Middle frontal gyrus (tissue), 1 donor: ENCODE data around the gene NAA40.

Experiments used
- DNase-seq: peaks from one replicate; pipeline ENCODE4 v3.0.0-alpha.2; 2015; ENCODE audit warnings: low spot score; ENCODE audit errors: extremely low spot score

The NAA40 gene

DNA sequence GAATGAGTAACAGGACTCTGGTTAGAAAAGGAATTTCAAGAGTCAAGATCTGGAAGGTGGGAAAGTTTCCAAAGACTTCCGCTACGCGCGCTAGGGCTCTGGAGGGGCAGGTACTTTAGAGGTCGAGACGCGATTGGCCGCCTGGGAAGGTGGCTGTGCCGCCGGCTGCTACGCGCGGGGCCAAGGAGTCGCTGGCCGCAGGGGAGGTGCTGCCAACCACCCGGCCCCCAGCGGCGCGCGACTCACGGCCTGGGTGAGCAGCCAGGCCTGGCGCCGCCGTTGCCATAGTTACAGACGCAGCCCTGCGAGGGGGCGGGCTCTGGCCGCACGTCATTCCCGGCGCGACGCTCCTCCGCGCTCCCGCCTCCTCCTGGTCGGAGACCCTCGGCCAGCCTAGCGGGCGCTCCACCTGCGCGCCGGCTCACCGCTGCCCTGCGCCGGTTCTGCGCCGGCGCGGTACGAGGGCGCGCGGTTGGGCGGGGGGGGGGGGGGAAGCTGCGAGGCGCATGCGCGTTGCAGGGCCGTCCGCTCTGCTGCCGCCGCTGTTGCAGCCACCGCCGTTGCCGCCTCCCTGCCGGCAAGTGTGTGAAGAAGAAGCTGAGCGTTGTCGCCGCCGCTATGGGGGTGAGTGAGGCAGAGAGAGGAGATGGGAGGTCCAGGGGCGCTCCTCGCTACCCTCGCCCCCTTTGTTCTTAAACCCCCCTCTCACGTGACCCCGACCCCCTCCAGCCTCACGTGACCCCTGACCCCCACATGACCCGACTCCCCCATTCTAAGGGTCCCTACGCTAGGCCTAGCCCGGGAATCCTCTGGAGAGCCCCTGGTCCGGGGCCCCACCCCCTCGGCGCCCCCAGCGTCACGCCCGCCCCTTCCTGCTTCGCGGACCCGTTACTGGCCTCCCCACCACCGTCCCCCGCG, at the start of gene NAA40:
Gene NAA40 (plus strand): TSS at position 524 of the 918 bp plus-strand sequence. CDS start 95 bp downstream, at position 619.
- peak; percentile 78 for DNase-seq

DNA sequence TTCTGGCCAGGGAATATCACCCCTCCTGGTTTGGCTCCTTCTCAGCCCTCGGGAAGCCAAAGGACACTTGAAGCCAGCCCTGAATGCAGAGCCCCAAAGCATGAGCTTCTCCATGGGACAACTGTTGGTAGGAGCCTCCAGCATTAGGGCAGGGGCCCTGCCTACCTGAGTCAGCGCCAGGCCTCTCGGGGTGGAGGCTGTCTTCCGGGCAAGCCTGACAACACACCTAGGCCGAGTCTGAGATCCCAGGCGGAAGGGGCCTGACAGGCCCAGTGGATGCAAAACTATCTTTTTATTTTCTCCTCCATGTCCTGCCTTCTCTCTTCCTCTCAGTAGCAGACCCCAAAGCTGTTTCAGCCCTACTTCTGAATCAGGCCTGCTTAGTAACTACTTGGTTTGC, 49.5 kb upstream of the NAA40 start:
- no peak for DNase-seq

DNA sequence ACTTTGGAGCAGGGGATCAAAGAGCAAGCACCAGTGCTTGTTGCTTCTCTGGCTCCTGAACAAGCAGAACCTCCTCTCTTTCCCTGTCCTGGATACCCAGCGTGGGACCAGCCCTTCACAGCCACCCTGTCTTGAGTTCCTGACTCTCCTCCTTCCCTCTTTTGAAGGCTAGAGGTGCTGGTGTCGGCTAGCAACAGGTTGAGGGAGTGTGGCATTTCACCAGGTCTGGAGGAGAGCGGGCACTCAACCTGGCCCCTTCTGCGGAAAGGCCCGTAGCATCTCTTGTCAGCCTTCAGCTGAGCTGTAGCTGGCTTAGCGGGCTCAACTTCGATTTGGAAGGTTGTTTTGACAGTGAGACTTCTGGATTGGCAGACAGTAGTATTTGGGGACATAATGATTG, 48.4 kb upstream of the NAA40 start:
- no peak for DNase-seq

DNA sequence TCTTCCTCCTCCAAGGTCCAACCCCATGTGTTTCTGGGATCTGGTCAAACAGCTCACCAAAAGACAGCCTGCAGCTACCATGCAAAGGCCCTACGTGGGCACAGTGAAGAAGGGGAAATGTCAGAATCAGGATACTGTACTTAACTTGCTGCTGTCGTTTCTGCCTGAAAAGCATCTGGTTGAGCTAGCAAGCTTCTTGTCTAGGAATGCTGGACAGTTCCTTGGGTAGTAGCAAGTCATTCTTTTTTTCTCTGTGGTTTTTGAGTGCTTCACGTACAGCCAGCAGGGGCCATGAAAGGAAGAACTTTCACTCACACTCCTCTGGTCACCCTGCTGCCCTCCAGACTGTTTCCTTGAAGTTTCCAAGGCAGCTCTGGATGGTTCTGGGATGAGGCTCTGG, 46.6 kb upstream of the NAA40 start:
- DNase-seq = no peak

DNA sequence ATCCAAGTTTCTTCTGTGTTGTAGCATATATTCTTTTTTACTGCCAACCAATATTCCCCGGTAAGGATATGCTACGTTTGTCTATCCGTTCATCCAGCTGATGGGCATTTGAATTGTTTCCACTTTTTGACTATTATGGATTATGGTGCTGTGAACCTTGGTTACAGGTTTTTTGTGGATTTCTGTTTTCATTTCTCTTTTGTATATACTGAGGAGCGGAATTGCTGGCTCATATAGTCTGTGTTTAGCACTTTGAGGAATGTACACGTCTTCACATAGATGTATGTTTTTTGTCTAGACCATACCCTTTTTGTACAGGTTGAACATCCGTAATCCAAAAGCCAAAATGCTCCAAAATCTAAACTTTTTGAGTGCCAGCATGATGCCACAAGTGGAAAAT, 45.4 kb upstream of the NAA40 start:
- DNase-seq = no peak

DNA sequence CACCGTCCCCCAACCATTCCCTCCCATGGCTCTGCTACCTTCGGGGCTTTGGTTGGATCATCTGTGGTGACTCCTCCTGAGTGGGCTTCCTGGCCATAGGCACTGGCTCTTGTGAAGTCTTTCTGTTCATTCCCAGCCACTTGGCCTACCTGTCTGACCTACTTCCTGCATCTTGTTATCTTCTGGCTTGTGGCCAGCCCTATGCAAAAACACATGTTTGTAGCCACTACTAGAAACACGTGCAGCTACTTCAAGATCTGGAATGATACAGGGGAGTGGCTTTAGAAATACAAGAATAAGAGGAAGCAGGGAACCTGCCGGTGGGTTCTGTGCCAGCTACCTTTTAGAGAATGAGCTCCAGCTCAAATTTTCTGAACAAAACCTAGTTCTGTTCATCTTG, 42.7 kb upstream of the NAA40 start:
- no peak for DNase-seq

DNA sequence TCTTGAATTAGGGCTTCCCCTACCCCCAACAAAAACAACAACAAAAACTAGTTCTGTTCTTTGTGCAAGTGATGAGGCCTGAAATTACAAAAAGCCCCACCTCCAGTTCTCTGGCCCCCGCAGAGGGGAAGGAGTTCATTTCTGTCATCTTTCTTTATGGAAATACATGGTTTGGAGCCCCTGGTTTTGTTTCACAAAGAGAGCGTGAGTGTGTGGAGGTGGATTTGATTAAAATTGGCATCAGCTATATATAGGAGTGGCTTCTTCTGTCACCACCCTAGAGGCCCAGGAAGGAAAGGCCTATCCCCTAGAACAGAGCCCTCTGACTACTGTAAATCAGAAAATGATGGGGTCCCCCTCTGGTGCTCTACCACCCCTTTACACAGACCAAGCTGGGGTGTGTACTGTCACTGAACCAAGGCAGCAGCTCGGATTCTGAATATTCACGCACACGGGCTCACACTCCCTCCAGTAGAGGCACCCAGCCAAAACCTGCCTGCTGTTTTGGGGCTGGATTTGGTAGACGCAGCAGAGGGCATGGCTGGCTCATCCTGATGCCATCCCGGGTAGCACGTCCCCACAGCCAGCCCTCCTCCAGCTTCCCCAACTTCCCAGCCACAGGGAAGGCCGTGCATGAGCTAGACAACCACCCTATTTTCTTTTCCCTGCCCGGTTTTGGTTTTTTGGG, 41.2 kb upstream of the NAA40 start:
- no peak for DNase-seq

DNA sequence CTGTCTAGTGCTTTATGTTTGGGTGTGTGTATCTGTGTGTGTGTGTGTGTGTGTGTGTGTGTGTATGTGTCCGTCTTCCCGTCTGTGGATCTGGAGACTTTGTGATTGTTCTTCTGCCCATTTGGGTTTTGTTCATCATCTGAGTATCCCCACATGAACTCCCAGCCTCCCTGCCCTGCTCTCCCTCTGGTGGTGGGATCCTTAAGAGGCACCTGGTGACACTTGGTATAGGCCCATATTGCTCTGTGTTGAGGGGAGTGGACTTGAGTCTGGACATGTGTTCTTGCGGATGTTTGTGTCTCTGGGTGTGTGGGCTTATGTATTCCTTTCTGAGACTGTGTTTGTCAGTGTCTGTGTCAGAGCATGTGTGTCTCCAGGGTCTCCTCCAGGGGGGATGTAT, 37.1 kb upstream of the NAA40 start:
- DNase-seq = no peak

DNA sequence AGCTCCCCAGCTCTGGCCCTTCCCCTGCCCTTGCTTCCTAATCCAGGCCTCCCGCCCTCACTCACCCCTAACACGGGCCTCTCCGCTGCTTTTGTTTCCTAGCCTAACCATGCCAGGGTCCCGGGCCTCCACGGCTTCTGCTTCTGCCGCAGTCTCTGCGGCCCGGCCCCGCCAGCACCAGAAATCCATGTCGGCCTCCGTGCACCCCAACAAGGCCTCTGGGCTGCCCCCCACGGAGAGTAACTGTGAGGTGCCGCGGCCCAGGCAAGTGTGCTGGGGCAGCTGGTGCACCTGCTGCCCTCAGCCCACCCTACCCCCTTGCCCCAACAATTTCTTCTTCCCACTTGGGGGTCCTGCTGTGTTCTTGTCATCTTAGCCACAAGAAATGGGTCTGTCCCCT, 34.9 kb upstream of the NAA40 start:
- DNase-seq = no peak

DNA sequence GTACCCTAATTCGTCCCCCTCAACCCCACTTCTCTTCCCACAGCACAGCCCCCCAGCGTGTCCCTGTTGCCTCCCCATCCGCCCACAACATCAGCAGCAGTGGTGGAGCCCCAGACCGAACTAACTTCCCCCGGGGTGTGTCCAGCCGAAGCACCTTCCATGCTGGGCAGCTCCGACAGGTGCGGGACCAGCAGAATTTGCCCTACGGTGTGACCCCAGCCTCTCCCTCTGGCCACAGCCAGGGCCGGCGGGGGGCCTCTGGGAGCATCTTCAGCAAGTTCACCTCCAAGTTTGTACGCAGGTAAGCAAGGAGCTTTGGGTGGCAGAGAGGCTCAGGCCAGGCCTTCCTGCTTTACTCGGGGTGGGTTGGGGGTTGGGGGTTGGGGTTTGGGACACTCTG, 34.1 kb upstream of the NAA40 start:
- DNase-seq = no peak

DNA sequence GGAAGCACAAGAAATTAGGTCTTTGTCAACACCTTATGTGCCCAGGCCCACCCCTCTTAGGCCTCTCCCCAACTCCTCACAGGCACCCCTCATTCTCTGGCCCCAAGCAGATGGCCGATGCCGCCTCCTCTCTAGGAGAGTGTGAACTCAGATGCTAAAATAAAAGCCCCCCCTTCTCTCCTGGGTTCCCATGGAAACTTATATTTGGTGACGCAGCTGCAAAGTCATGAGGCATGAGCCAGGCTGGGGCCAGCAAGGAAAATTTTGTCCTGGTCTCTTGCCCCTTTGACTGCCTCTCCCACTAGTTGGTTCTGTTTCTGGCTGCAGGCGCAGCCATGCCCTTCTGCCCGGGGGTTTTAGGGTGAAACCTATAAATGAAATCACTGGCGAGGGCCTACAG, 33.6 kb upstream of the NAA40 start:
- DNase-seq = no peak

DNA sequence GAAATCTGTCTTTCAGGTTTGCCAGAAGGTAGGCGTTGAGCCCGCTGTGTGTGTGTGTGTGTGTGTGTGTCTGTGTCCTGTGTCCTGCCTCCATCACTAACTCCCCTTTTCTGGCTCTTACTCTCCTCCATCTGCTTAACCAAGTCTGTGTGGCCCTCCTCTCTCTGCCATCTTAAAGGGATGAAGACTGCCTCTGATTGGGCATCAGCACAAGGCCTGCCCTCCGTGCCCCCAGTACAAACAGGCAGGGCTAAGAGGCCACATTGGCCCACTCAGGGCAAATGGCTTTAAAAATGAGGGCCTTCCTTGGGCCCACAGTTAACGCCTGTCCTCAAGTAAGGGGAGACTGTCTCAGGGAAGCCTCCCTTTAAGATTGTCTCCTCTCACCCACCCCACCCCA, 32.7 kb upstream of the NAA40 start:
- no peak for DNase-seq

DNA sequence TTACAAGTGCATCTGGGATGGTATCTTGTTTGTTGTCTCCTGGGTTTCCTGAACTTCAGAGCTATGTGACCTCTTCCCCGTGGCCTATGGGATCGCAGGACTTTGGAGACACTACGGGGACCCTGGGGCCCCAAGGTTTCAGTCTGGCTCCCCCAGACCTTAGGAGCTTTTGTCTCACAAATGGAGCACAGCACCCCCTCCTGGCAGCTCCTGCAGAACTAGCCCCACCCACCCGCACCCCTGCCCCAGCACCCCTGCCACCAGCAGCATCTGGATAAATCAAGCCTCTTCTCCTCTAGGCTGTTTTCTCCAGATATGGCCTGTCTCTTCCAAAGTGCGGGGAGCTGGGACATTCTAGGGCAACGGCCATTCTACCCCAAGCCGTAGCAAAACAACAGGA, 32.2 kb upstream of the NAA40 start:
- DNase-seq = no peak

DNA sequence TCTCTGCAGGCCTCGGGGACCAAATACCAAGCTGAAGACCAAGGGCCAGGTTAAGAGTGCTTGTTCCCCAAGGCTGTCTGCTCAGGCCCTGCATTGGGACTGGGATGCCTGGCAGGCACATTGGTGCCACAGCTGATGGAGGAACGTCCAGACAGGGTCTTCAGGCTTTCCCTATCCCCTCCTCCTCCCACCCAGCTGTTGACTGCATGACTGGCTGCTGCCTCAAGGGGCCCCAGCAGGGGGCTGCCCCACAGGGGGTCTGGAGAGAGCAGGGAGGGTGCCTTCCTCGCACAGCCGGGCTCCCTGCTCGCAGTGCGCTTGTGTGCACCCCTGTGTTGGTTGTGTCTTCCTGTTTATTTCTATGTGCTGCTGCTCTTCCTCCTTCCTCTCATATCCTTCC, 31.7 kb upstream of the NAA40 start:
- DNase-seq = no peak

DNA sequence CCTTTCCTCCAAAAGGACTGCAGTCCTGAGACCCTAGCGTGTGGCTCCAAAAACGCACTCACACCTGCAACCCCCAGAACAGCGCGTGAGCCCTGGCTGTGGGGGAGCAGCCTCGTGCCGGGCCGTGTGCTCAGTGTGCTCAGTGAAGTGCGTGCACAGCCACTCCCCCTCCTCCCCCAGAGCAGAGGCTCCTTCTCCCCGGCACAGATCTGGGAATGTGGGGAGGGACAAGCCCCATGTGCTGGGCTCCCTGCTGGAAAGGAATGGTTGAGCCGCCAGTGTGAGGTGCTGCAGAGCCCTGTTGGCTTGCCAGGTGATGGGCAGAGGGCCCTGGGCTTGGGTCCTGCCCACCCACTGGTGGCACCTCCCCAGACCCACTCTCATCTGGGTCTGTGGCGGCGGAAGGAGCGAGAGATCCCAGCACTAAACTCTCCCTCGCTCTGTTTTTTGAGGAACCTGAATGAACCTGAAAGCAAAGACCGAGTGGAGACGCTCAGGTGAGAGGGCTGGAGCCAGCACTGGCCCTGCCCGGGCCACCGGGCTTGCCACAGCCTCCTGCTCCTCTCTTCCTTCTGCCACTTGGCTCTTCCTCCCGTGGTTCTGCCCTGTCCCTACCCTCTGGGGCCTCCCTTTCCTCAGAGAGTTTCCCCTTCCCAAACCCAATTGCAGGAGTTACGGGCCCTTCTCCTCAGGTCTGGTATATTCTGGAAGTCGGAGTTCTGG, 30.8 kb upstream of the NAA40 start:
- no peak for DNase-seq

DNA sequence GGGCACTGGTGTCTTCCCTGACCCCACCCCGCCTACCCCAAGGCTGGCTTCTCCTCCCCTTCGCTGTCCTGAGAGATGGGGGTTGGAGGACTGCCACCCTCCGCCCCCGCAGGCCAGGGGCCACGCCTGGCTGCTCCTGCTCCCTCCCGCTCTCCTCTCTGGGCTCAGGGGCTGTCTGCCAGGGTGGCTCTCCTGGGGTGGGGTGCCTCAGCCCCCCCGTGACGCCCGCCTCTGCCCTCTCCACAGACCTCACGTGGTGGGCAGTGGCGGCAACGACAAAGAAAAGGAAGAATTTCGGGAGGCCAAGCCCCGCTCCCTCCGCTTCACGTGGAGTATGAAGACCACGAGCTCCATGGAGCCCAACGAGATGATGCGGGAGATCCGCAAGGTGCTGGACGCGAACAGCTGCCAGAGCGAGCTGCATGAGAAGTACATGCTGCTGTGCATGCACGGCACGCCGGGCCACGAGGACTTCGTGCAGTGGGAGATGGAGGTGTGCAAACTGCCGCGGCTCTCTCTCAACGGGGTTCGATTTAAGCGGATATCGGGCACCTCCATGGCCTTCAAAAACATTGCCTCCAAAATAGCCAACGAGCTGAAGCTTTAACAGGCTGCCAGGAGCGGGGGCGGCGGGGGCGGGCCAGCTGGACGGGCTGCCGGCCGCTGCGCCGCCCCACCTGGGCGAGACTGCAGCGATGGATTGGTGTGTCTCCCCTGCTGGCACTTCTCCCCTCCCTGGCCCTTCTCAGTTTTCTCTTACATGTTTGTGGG, 30.0 kb upstream of the NAA40 start:
- no peak for DNase-seq

DNA sequence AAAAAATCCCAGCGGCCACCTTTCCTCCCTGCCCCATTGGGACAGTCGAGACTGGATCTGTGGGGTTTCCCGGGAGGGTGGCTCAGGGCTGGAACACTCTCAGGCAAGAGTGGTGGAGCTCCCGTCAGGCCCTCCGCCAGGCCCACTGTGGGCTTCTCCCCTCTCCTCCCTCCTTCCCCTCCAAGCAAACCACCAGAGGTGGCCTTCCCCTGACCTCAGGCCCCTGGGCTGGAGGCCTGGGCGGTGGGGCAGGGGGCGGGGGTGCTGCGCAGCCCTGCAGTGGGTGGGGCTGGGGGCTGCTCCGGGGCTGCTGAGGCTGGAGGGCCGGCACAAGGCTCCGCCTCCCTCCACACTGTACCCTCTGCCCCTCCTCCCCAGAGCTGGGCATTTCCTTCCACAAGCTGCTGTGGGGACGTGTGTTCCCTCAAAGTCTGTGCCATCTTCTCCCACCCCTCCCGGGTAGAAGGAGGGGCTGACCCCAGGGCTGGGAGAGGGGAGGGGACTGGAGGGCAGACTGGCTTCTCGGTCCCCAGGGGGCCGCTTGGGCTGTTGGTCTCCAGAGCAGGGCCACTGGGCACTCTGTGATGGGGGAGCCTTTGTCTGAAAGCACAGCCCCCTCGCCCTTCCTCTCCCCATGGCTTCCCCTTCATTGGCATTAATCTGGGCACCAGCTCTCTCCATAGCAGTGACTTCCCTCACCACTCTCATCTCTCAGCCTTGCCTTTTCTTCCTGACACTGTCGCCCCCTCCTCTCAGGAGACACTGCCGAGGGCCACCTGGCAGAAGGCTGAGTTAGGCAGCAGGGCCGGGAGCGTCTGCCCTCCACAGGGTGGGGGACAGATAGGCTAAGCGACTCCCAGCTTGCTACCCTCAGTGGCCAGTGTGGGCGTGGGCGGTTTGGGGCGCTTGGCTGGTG, 29.0 kb upstream of the NAA40 start:
- no peak for DNase-seq

DNA sequence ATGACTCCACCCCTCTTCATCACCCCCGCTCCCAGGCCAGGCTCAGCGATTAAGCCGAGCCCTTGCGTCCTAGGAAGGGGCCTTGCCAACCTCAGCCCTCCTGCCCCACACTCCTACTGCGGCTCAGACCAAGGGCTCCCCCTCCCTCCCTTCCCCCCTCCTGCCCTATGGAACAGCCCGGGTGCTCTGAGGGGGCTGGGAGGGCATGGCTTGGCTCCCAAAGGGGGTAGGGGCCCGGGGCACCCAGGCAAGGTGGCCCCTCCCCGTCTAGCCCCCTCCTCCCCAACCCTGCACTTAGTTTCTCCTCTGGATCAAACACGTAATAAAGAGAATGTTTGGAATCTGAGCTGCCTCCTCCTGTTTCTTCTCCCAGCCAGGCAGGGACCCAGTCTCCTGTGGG, 28.1 kb upstream of the NAA40 start:
- no peak for DNase-seq

DNA sequence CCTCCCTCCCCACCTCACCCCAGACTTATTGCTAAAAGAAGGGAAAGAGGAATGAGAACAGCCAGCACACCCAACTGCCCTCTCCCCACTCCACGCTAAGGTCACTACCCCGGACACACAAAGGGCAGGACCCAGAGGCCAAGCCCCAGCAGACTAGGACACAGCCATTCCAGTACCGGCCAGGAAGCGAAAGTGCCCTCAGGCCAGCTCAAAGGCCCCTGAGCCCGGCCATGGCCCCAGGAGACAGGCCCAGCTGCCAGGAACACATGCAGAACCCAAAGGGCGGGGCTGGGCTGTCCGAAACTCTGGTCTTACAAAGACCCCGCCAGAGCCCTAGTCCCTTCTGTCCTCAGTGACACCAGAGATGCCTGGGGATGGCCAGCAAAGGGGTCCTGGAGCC, 27.4 kb upstream of the NAA40 start:
- no peak for DNase-seq

DNA sequence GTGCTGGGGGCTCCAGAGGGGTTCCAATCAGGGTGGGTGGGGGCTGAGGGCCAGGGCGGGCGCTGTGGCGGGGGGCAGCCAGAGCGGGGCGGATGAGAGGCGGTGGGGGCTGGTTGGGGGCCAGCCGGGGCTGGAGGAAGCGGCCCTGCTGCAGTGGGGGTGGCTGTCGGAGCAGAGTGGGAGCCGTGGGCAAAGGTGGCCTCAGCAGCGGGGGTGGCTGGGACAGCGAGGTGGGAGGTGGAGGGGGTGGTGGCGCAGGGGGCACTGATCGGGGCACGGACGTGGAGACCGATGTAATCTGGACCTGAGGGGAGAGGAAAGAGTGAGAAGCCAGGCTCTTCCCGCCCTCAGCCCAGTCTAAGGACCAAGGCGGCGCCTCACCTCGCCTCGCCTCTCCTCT, 26.9 kb upstream of the NAA40 start:
- DNase-seq = no peak
